Right cardiac atrium (tissue), 5 donors: ENCODE results near the gene TEAD1. TPM values are rescaled to one million over a fixed set of nuclear protein-coding genes. Genes with fewer than 3 reads are reported as not detected.

ENCODE experiments used
- ATAC-seq, 2 donors: fragments of 200-7000 bp; cut with Tn5 transposase; one replicate each; pipeline versions ENCODE4 v1.8.0 to v1.9.1; 2020; ENCODE audit warnings: moderate library complexity in 2 of 2, mild to moderate bottlenecking in 1 of 2
- DNase-seq, 3 donors: peaks; one replicate each; pipeline ENCODE4 v3.0.0-alpha.2; 2020
- H3K27ac ChIP-seq: one replicate; pipeline ENCODE4 v1.5.1; 2013; ENCODE audit warnings: mild to moderate bottlenecking, low read length, control low read depth, moderate library complexity
- H3K27me3 ChIP-seq: one replicate; pipeline ENCODE4 v1.6.1; 2013; ENCODE audit not compliant: control insufficient read depth, insufficient read depth
- H3K4me1 ChIP-seq: one replicate; pipeline ENCODE4 v1.6.1; 2013; ENCODE audit warnings: low read length; ENCODE audit not compliant: control insufficient read depth, insufficient read depth
- H3K4me3 ChIP-seq: one replicate; pipeline ENCODE4 v1.5.1; 2013; ENCODE audit warnings: low read length, control low read depth
- H3K9me3 ChIP-seq: one replicate; pipeline ENCODE4 v1.6.1; 2013; ENCODE audit warnings: low read length; ENCODE audit not compliant: control insufficient read depth
- WGBS: extraction: QIAGEN DNeasy Blood & Tissue Kit; methylation state at CpG from one replicate; pipeline ENCODE4 v1.1.7; 2013; 5-methylcytosine and 5-hydroxymethylcytosine counted together
- intact Hi-C, 4 donors: fragments of 100-400 bp; cut with DNase I; formaldehyde crosslinking; loops; one replicate each; pipeline versions ENCODE4 v1.11.0 to v1.14.0; 2022 to 2023
- polyA plus RNA-seq: library from polyadenylated mRNA; stranded (reverse); fragments of 200-250 nt; gene quantifications from one replicate; pipeline ENCODE4 v1.2.3, GENCODE V29; 2013
- total RNA-seq, 4 donors: library from RNA; stranded (reverse); fragmentation: NEBNext Ultra II Directional; extraction: Animal tissue kit (Norgen Biotek cat#: 25700); gene quantifications; one replicate each; pipeline ENCODE4 v1.2.1, GENCODE V29; 2021
- donor health status: healthy with polysubstance abuse.
- donor health status: DM: no; HTN: yes; CAD: no.
- donor health status: DM: no; HTN: no; CAD: no.
- donor health status: DM: no; HTN: yes; CAD: no; lungs with severe emphysema.
- donor health status: DM: yes; HTN: yes; CAD: no.

The TEAD1 gene
- total and polyA plus RNA-seq, 5 donors: 19.7 to 105 (median 96.5) TPM

- intact Hi-C loops: loop anchor here in 1 of 4 donors (10.0 kb wide), 1 partner anchor 371 kb away; no protein-coding TSS in a partner anchor
- WGBS: 49% methylated on average over 1 of the region's 1 CpG
- no peak overlapping the region for H3K27ac ChIP-seq
Measured at GRCh38 chr11:12973528-12974181, 299.4 kb downstream of the TEAD1 start.

GRCh38 chr11:12975195-12975594 is 301.0 kb downstream of the TEAD1 start:
- Histone ChIP-seq H3K9me3 (no peaks in the 10 kb centered on the region), H3K4me1 (no peaks in the 10 kb centered on the region), H3K27ac (no peak overlapping the region), H3K4me3 (no peak overlapping the region), H3K27me3 (no peaks in the 10 kb centered on the region)
- DNase-seq: no peak
- 20% methylated on average over 2 of the region's 2 CpGs for WGBS
- intact Hi-C loops: loop anchor here in 1 of 4 donors (10.0 kb wide), 1 partner anchor 370 kb away; no protein-coding TSS in a partner anchor
- ATAC-seq: peak; percentile 36 to 66

More at GRCh38 chr11:12973528-12974181, 299.4 kb downstream of the TEAD1 start:
- ATAC-seq (no peak), DNase-seq (no peak)
- no peaks in the 10 kb centered on the region for H3K4me1 ChIP-seq
- no peaks in the 10 kb centered on the region for H3K9me3 ChIP-seq
- no peak overlapping the region for H3K4me3 ChIP-seq
- no peaks in the 10 kb centered on the region for H3K27me3 ChIP-seq

GRCh38 chr11:12979928-12980689 is 305.9 kb downstream of the TEAD1 start:
- no peak overlapping the region for H3K4me3 ChIP-seq
- no peak for ATAC-seq
- H3K27me3 ChIP-seq: no peaks in the 10 kb centered on the region
- no peaks in the 10 kb centered on the region for H3K4me1 ChIP-seq
- H3K27ac ChIP-seq: no peak overlapping the region
- no peak for DNase-seq
- intact Hi-C loops: loop anchor here in 1 of 4 donors (10.0 kb wide), 1 partner anchor 365 kb away; no protein-coding TSS in a partner anchor
- WGBS: 49% methylated on average over 8 of the region's 8 CpGs
- no peaks in the 10 kb centered on the region for H3K9me3 ChIP-seq

GRCh38 chr11:12981676-12982522 is 307.7 kb downstream of the TEAD1 start:
- Histone ChIP-seq H3K27me3 (no peaks in the 10 kb centered on the region), H3K9me3 (no peaks in the 10 kb centered on the region), H3K4me1 (no peaks in the 10 kb centered on the region), H3K4me3 (no peak overlapping the region), H3K27ac (no peak overlapping the region)
- no peak for ATAC-seq
- DNase-seq: no peak
- 69% methylated on average over 3 of the region's 3 CpGs for WGBS
- intact Hi-C loops: no loop called here

- Histone ChIP-seq H3K27ac (no peak overlapping the region), H3K27me3 (no peaks in the 10 kb centered on the region), H3K4me3 (no peak overlapping the region), H3K9me3 (no peaks in the 10 kb centered on the region), H3K4me1 (no peaks in the 10 kb centered on the region)
- intact Hi-C loops: no loop called here
- ATAC-seq (no peak), DNase-seq (no peak)
- 80% methylated on average over 7 of the region's 7 CpGs for WGBS
Measured at GRCh38 chr11:12983336-12983735, 309.1 kb downstream of the TEAD1 start.

GRCh38 chr11:12986194-12986898 is 312.1 kb downstream of the TEAD1 start:
- WGBS: 69% methylated on average over 8 of the region's 8 CpGs
- DNase-seq (no peak), ATAC-seq (no peak)
- no peak overlapping the region for H3K4me3 ChIP-seq
- no peaks in the 10 kb centered on the region for H3K9me3 ChIP-seq
- no peak overlapping the region for H3K27ac ChIP-seq
- intact Hi-C loops: no loop called here
- no peaks in the 10 kb centered on the region for H3K27me3 ChIP-seq
- no peaks in the 10 kb centered on the region for H3K4me1 ChIP-seq

- no peaks in the 10 kb centered on the region for H3K4me1 ChIP-seq
- DNase-seq (no peak), ATAC-seq (no peak)
- 79% methylated on average over 13 of the region's 13 CpGs for WGBS
- no peaks in the 10 kb centered on the region for H3K27me3 ChIP-seq
- H3K4me3 ChIP-seq: no peak overlapping the region
- intact Hi-C loops: no loop called here
- H3K9me3 ChIP-seq: no peaks in the 10 kb centered on the region
- no peak overlapping the region for H3K27ac ChIP-seq
Measured at GRCh38 chr11:12989428-12990161, 315.4 kb downstream of the TEAD1 start.

GRCh38 chr11:12990162-12990480 is 315.9 kb downstream of the TEAD1 start:
- no peak overlapping the region for H3K4me3 ChIP-seq
- intact Hi-C loops: no loop called here
- H3K4me1 ChIP-seq: no peaks in the 10 kb centered on the region
- no peaks in the 10 kb centered on the region for H3K27me3 ChIP-seq
- 96% methylated on average over 1 of the region's 1 CpG for WGBS
- no peak for DNase-seq
- ATAC-seq: no peak
- no peak overlapping the region for H3K27ac ChIP-seq
- no peaks in the 10 kb centered on the region for H3K9me3 ChIP-seq

GRCh38 chr11:12991426-12991825 is 317.2 kb downstream of the TEAD1 start:
- intact Hi-C loops: no loop called here
- Histone ChIP-seq H3K27ac (no peak overlapping the region), H3K4me1 (no peaks in the 10 kb centered on the region), H3K27me3 (no peaks in the 10 kb centered on the region), H3K9me3 (no peaks in the 10 kb centered on the region), H3K4me3 (no peak overlapping the region)
- DNase-seq (no peak), ATAC-seq (no peak)
- WGBS: 92% methylated on average over 1 of the region's 1 CpG

- 82% methylated on average over 1 of the region's 1 CpG for WGBS
- no peak overlapping the region for H3K27ac ChIP-seq
- intact Hi-C loops: no loop called here
- H3K27me3 ChIP-seq: no peaks in the 10 kb centered on the region
- no peaks in the 10 kb centered on the region for H3K9me3 ChIP-seq
- no peaks in the 10 kb centered on the region for H3K4me1 ChIP-seq
- ATAC-seq: no peak
- DNase-seq: no peak
- H3K4me3 ChIP-seq: no peak overlapping the region
Measured at GRCh38 chr11:12993626-12994025, 319.4 kb downstream of the TEAD1 start.
